TTC549 (cell line): Measurements from ENCODE around the gene DDX49.

ENCODE experiments used
- FAIRE-seq: peaks from 2 replicates; lab custom pipeline; 2012; peaks lifted over from hg19 to GRCh38; lab: Jason Lieb, UNC

DDX49 gene

DNA sequence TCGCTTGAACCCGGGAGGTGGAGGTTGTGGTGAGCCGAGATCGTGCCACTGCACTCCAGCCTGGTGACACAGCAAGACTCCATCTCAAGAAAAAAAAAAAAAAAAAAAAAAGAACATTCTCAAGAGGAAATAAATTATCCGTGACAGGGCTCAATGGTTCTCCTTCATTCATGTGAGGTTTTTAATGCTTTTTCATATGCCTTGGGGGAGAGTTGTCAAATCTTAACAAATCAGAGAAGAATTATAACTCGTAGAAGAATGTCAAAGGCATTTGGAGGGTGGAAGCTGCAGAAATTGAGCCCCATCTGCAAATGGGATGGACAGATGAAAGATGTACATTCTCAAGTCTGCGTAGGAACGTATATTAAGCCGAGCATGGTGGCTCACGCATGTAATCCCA, 56.4 kb downstream of the DDX49 start:
- no peak for FAIRE-seq
